ENCODE results near the gene TENT5A.
"Not testable (repeated sequence)": the region's sequence is repeated elsewhere in the genome, so short reads cannot be mapped to it uniquely, and the experiment has no call there.

Gene TENT5A

GRCh38 chr6:81751388-81752083 lies 945 bp downstream of the TENT5A start:
- peak in 2 of 3 donors; percentile 8 to 12 for DNase-seq (ENCODE audit: low read depth in 2 of 3, low spot score in 1 of 3)

- DNase-seq (ENCODE audit: low read depth in 2 of 3, low spot score in 1 of 3), result no peak
Observed at GRCh38 chr6:81750681-81751387, 1.6 kb downstream of the TENT5A start.

DNA sequence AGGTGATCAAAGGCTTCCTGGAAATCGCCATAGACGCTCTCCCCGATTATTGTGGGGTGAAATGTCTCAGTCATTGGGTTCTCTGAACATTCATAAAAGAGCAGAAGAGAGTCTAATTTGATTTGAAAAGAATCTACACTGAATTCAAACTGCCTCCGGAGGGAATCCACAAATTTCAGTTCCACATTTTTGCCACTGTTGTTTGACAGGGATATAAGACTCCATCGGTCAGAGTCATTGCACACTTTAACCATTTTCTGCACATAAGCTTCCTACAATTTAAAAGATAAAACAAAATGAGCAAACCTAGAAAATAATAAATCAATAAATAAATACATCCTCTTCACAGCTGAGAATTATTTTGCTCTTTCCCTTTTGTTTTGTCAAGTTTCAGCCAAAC lies 2.3 kb downstream of the TENT5A start:
- DNase-seq (ENCODE audit: low read depth in 2 of 3, low spot score in 1 of 3), result no peak

- no peak for DNase-seq (ENCODE audit: low read depth in 2 of 3, low spot score in 1 of 3)
Observed at GRCh38 chr6:81749707-81750106, 2.8 kb downstream of the TENT5A start.

GRCh38 chr6:81748994-81749393 lies 3.5 kb downstream of the TENT5A start:
- no peak for DNase-seq (ENCODE audit: low read depth in 2 of 3, low spot score in 1 of 3)

- no peak for DNase-seq (ENCODE audit: low read depth in 2 of 3, low spot score in 1 of 3)
Observed at GRCh38 chr6:81747327-81747726, 5.2 kb downstream of the TENT5A start.

DNA sequence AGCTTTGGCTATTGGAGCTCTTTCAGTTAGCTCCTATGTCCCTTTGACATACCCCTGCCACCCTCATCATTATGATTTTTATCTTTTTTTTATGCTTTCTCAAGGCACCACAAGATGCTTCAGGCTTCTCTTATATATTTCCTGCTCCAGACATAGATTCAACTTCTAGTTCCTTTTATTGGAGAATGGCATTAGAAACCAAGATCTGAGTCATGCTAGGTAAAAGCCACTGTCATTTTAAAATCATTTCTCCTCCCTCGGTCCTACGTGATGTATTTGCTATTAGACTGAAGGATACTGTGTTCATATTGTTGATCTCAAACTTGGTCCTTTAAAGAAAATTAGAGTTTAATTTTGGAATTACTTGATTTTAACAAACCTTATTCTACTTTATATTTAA lies 8.3 kb downstream of the TENT5A start:
- DNase-seq (ENCODE audit: low read depth in 2 of 3, low spot score in 1 of 3), result no peak

GRCh38 chr6:81743649-81744048 lies 8.8 kb downstream of the TENT5A start:
- no peak for DNase-seq (ENCODE audit: low read depth in 2 of 3, low spot score in 1 of 3)

DNA sequence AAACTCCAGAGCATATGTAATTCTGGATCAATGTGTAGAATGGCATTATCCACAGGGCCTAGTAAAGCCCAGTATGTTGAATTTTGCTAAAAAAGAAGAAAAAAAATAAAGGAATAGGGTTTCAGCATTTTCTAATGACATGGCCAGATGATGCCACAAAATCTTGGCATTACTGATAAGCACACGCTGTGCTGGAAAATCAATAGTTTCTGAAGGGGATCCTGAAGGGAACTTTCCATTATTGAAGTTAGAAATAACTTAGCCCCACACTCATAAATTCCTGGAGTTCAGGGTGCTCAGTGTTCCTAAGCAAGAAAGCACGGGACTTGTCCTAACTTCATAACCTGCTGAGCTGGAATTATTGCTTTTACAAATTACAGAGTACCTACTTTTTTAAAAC lies 10.8 kb downstream of the TENT5A start:
- DNase-seq (ENCODE audit: low read depth in 2 of 3, low spot score in 1 of 3), result no peak

GRCh38 chr6:81740591-81740990 lies 11.9 kb downstream of the TENT5A start:
- DNase-seq (ENCODE audit: low read depth in 2 of 3, low spot score in 1 of 3), result not testable (repeated sequence)

DNA sequence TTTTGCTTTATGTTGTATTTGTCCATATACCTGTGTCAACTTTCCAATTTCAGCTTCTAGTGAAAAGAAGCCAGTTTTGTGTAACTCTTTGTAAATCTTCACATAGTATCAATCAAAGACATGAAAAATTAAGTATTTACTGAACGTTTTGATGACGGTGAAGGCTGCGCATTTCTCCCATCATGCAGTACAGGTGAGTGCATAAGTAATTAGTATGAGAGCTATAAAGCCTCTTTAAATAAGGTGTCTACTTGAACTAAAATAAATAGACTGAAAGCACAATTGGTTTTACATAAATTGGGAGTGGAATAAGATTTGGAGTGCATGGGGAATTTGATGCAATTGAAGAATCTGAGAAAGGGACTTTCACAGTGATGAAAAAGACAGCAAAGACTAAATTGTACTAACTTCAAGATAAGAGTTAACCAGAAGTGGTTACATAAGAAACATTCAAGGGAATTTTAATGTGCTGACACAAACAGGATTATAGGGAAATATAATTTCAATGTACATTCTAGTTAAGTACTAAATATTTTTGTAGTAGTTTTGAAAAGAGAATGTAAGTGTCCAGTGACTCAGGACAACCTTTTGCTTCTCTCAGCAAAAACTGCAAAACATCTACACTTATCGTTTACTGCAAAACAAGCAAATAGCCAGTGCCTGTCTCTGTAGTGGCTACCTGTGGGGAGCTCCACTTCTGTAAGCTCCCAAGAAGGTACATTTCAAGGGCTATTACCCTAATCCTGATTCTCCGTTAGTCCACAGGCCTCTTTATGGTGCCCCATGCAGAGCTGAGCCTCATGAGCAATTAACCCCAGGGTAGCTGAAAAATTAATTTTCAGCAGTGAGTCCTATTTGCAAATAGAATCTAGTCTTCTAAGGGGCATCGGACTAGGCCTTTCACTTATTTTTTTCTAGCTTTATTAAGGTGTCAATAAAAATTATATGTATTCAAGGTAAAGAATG lies 13.0 kb downstream of the TENT5A start:
- DNase-seq (ENCODE audit: low read depth in 2 of 3, low spot score in 1 of 3), result no peak

DNA sequence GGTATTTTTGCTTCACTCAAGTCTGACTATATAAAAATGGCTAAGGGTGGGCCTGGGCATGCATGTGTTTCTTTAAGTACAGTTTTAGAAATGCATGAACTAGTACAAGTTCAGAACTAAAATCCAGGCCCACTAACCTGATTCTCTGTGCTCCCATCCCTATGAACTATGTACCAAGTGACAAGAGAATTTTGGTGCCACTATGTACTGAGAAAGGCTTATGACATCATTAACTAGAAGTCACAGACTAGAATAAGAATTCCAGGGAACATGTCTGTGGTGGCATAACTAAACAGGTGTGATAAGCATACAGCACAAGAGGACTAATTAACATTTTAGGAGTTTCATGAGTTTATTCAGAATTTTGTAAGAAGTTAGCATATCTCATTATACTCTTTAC lies 16.1 kb downstream of the TENT5A start:
- DNase-seq (ENCODE audit: low read depth in 2 of 3, low spot score in 1 of 3), result no peak

DNA sequence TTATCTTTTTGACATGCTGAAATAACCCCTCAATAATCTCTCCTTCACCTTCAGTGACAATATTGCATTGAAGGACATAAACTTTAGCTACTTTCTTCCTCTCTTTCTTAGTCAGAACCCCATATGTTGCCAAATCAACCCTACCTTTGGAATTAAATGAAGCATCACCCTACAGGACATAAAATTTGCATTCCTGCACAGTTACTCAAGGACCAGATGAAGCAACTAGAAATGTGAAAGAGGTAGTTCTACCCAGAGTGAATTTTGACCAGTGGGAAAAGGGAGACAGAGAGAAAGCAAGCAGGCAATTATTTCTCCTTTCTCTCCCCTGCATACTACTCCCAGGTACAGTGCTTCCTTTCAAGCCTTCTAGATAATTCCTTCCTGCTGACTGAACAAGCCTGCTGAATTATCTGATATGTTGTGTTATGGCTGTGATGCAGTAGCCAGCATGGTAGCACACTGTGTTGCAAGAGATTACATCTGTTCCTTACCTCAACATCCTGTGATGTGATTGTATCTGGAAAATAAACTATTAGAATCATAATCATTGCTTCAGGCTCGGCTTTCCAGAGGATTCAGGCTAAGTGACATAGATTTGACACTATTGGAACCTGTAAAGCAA lies 16.6 kb downstream of the TENT5A start:
- no peak for DNase-seq (ENCODE audit: low read depth in 2 of 3, low spot score in 1 of 3)

DNA sequence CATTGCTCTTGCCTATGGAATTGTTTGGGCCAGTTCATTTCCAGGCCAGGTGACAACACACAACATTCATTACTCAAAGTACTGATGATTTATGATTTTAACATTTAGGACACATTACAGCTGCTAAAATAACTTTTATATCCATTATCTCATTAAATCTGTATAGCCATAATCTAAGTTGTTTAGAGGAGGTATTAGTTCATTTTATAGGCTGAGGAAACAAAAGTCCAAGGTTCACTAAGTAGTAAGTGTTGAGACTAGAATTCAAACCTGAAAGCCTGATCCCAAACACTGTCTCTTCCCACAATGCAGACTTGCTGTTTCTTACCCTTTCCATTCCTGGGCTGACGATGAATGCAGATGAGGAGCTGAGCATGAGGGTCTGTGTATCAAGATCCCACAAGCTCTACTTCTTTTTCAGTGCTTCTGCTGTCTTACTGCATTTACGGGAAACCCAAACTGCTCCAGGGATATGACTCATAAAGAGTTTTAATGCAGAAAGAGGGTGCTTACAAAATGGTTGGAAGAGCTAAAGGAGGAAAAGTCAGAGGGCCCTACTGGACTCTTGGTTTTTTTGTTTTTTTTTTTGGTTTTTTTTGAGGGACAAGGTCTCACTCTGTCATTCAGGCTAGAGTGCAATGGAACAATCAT lies 17.9 kb downstream of the TENT5A start:
- no peak for DNase-seq (ENCODE audit: low read depth in 2 of 3, low spot score in 1 of 3)

DNA sequence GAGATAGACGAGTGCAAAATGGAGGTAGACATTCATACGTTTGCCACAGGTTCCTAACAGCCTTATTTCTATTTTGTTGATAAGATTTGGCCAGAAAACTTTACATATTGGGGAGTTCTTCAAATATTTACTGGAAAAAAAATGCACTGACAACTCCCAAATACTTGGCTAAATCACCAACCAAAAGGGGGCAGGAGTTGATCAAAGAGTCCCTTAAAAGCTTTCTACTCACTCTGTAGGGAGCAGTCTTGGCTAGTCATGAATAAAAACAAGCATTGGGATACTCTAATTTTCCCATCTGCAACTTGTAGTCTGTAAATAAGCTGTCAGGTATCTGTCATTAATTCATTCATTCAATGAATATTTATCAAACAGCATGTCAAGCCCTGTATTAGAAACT lies 18.4 kb downstream of the TENT5A start:
- no peak for DNase-seq (ENCODE audit: low read depth in 2 of 3, low spot score in 1 of 3)

DNA sequence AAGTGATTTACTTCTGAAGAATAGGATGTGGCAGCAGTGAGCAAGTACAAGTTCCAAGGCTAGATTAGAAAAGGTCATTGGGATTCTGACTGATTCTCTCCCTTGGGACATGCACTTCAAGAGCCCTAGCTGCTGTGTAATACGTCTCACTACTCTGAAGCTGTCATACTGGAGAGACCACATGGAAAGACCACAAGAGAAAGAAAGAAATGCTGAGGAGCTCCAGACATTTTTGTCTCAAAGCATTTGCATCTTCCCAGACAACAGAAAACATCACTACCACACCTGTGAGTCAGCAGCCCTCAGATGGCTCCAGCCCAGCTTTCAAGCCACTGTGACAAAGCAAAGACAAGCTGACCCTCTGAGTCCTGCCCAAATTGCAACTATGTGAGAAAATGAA lies 20.7 kb downstream of the TENT5A start:
- DNase-seq (ENCODE audit: low read depth in 2 of 3, low spot score in 1 of 3), result no peak

DNA sequence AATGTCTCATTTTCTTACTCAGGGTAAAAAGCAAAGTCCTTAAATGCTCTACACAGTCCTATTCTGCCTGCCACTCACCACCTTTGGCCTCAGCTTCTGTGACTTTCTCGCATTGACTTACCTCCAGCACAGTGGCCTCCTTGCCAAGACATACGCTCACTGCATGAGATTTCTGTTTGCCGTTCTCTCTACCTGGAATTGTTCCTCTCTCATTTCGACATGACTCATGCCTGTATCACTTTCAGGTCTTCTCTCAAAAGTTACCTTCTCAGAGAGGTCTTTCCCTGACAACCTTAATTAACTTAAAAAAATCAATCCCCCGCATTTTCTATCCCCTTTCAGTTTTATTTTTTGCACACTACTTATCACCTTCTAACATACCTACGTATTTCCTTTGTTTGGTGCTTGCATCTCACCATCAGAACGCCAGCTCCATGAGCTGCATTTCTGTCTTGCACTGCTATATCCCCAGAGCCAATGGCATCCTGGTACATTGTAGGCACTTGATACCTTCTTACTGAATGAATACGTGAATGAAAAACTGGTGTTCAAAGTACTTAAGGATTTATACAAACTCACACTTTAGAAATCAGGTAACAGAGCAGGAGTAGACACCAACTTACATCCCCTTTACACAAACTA lies 24.5 kb downstream of the TENT5A start:
- DNase-seq (ENCODE audit: low read depth in 2 of 3, low spot score in 1 of 3), result peak in 1 of 3 donors; percentile 7

DNA sequence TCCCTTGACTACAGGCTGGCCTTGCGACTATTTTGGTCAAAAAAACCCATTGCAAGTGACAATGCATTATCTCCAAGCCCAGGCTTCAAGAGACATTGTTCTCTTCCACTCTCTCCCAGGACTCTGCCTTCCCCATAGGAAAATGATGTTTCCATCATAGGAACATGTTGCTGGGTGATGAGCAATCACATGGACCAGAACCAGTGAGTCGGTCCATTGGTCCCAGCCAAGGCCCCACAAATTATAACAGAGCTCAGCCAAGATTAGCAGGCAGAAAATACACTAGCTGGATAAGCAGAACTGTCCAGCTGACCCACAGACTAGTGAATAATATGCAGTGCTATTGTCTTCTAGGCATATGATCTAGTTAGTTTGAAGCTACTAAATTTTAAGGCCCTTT lies 27.4 kb downstream of the TENT5A start:
- DNase-seq (ENCODE audit: low read depth in 2 of 3, low spot score in 1 of 3), result no peak

- no peak for DNase-seq (ENCODE audit: low read depth in 2 of 3, low spot score in 1 of 3)
Observed at GRCh38 chr6:81722506-81723223, 29.8 kb downstream of the TENT5A start.

GRCh38 chr6:81720427-81720826 lies 32.1 kb downstream of the TENT5A start:
- no peak for DNase-seq (ENCODE audit: low read depth in 2 of 3, low spot score in 1 of 3)

Data from stimulated activated CD4-positive, alpha-beta T cell treated with anti-CD3 and anti-CD28 coated beads, Interleukin-12 subunit alpha, Interleukin-12 subunit beta, amount 100 ng/mL, for 48 hours (primary cell).